GM18867 (cell line): ENCODE measurements around the gene IFNL3.
"Not testable (repeated sequence)": the region's sequence is repeated elsewhere in the genome, so short reads cannot be mapped to it uniquely, and the experiment has no call there.

ENCODE experiments used
- ATAC-seq: cut with Tn5 transposase; IDR thresholded peaks from one replicate; pipeline ENCODE4 v1.9.1; 2021; ENCODE audit warnings: mild to moderate bottlenecking, moderate library complexity; ENCODE audit not compliant: unreplicated experiment

The IFNL3 gene

DNA sequence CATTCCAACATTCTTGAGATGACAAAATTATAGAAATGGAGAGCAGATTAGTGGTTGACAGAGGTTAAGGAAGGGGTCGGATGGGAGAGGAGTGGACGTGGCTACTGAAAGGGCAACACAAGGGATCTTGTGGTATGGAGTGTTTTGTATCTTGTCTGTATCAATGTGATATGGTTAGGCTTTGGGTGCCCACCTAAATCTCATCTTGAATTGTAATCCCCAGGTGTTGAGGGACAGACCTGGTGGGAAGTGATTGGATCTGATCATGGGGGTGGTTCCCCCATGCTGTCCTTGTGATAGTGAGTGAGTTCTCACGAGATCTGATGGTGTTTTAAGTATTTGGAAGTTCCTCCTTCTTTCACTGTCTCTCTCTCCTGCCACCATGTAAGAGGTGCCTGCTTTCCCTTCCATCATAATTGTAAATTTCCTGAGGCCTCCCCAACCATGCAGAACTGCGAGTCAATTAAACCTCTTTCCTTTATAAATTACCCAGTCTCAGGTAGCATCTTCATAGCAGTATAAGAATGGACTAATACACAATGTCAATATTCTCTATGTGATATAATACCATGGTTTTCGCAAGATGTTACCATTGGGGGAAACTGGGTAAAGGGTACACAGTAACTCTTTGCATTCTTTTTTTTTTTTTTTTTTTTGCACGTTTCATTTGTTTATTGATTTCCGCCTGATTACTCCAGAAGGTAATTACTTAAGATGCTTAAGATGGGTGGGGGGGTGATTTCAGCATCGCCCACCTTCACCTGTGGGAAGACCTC is 8.8 kb upstream of the IFNL3 start:
- ATAC-seq: no peak

- ATAC-seq: no peak
Observed at GRCh38 chr19:39252458-39252857, 7.7 kb upstream of the IFNL3 start.

- ATAC-seq: no peak
Observed at GRCh38 chr19:39251846-39252245, 7.0 kb upstream of the IFNL3 start.

DNA sequence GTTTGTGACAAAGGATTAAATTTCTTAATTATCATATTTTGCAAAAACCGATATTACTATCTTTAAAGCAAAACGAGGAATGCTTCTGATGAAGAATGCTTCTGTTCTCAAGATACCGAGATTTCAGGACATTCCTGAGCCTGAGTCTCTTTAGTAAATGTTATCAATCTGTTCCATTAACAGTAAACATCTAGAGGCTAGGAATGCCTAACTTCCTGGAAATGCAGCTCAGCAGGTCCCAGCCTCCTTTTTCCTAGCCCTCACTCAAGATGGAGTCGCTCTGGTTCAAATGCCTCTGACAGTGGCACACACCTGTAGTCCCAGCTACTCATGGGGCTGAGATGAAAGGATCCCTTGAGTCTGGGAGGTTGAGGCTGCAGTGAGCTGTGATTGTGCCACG is 6.3 kb upstream of the IFNL3 start:
- no peak for ATAC-seq

DNA sequence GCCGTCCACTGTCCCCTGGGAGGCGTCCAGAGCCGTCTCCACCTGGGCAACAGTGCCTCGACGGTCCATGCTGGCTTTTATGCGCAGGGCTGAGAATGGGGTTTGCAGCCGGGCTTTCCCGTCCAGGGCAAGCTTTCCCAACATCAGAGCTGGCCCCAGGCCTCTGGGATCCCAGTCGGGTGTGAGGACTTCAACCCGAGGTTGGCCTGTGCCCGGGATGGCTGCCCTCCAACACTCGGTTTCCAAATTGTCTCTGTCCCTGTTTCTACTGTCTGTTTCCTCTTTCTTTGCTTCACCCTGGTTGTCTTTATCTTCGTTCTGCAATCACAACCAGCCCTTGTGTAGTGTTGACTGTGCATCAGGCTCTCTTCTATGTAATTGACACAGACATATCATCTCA is 4.0 kb upstream of the IFNL3 start, which contains the start of gene IFNL4:
Gene IFNL4 (minus strand): TSS at position 51 of the 400 bp plus-strand sequence.
- ATAC-seq: no peak

GRCh38 chr19:39247701-39248664 is 3.2 kb upstream of the IFNL3 start:
- ATAC-seq: no peak

DNA sequence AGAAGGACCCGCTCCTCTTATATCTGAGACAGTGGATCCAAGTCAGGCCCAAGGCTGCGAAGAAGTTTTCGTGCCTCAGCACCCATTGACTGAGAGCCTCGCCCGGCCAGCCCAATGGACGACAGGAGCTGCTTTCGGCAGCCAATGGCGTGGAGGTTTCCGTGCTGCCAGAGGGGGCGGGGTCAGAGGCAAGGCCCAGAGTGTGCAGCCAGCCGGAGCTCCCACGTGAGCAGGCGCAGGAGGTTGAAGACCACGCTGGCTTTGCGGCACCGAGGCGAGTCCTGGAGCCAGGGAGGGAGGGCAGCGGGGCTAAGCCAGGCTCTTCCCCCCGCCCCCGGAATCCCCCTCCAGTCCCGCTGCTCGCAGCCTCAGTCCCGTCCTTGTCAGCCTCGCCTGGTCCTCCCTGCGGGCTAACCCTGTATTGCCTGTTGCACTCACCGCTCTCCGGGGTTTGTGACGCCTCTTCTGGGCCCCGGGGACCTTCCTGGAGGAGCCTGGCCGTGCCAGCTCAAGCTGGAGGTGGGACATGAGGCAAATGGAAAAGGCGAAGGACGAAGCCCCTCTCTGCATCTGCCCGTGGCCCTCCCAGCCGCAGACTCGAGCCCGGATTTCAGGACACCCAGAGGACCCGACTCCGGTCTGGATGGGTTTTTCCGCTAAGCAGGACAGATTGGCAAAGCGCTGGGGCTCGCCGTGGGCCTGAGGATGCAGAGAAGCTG is 2.3 kb upstream of the IFNL3 start:
- no peak for ATAC-seq

- not testable (repeated sequence) for ATAC-seq
Observed at GRCh38 chr19:39245166-39245565, 360 bp upstream of the IFNL3 start.

GRCh38 chr19:39243741-39244140 is 1.1 kb downstream of the IFNL3 start:
- not testable (repeated sequence) for ATAC-seq

GRCh38 chr19:39240421-39240820 is 4.4 kb downstream of the IFNL3 start:
- ATAC-seq: no peak

- no peak for ATAC-seq
Observed at GRCh38 chr19:39238944-39239343, 5.9 kb downstream of the IFNL3 start.

GRCh38 chr19:39238209-39238608 is 6.6 kb downstream of the IFNL3 start:
- no peak for ATAC-seq

DNA sequence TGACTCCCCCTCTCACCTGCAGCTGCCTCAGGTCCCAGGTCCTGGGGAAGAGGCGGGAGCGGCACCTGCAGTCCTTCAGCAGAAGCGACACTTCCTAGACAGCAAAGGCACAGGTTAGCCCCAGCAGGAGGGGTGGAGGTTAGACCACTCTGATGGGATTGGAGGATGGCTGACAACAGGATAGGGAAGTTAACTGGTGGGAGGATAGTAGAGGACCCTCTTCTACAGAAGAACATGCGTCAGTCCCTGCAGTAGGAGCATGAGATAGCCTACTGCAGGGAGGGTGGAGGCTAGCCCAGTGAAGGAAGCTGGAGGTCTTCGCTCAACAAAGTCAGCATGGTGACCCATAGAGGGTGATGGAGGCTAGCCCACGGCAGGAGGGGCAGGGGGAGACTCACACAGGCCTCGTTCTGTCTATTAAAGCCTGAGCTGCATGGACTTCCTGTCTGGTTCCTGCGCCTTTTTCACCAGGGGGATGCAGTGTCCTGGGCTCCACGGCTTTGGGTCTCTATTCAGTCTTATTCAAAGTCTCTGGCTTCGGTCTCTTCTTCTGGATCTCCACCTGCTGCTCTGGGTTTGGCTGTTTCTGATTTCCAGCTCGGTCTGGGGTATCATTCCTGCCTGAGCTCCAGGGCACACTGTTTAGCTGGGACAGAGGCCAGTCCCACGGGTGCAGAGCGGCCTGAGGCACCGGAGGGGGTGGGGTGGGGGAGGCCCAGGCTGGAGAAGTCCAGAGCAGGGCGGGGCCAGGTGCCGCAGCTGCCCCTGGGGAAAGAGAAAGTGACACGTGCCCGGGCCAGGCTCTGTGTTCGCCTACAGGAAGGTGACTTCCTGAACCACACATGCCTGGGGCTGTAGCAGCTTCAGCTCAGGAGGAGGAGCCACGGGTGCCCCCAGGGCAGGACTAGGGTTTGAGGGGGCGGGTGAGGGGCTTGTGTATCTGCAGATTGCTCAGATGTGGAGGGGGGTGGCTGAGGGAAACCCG is 7.3 kb downstream of the IFNL3 start:
- ATAC-seq: no peak

DNA sequence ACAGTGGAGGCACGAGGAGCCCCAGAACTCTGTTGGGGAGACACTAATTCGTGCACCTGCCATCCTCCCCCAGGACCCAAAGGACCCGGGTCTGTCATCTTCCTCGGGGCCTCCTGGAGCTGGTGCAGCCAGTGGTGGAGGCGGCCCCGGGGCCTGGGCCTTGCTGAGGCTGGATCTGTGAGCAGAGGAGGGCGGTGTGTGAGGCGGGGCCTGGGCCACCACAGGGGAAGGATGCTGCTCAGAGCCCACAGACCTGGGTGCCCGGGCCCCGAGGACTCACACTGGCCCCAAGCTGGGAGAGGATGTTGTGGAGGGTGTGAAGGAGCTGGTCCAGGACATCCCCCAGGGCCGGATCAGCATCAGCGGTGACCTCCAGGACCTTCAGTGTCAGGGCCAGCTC is 8.3 kb downstream of the IFNL3 start:
- no peak for ATAC-seq

DNA sequence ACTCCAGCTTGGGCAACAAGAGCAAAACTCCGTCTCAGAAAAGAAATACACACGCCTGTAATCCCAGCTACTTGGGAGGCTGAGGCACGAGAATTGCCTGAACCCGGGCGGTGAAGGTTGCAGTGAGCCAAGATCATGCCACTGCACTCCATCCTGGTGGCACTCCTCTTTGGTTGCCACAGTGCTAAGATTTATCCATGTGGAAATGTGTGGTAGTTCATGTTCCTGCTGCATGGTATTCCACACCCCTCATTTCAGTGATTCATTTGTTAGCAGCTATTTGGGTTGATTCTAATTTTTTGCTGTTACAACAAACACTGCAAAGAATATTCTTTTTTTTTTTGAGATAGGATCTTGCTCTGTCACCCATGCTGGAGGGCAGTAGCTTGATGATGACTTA is 12.1 kb downstream of the IFNL3 start:
- no peak for ATAC-seq

- ATAC-seq: no peak
Observed at GRCh38 chr19:39230096-39230764, 14.6 kb downstream of the IFNL3 start.

- no peak for ATAC-seq
Observed at GRCh38 chr19:39224910-39225309, 19.9 kb downstream of the IFNL3 start.

DNA sequence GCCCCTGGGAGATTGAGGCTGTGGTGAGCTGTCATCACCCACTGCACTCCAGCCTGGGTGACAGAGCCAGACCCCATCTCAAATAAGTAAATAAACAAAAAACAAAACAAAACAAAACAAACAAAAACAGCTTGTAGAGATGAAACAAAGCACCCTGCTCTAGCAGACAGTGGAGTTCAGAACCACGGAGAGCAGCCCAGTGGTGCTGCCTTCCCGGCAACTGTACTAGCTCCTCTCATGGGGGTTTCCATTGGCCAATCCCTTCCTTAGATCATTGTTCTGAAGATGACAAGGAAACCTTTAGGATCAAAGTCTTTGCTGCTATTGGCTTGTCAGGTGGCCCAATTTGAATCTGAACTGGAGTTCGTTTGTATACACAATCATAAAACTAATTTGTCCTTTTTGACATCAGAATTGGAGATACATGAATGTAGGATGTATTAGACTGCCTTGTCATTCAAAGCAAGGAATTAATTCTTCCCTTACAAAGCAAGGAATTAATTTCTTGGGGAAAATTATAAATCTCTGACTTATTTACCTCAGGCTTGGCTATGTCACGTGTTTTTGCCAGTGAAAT is 21.0 kb downstream of the IFNL3 start:
- no peak for ATAC-seq

DNA sequence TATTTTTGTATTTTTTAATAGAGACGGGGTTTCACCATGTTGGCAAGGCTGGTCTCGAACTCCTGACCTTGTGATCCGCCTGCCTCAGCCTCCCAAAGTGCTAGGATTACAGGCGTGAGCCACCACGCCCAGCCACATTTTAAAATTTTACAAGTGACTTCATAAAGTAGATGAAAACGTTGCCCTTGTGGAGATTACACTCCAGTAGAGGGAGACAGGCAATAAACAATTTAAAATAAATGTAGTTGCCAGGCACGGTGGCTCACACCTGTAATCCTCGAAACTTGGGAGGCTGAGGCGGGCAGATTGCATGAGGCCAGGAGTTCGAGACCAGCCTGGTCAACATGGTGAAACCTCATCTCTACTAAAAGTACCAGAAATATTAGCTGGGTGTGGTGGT is 25.7 kb downstream of the IFNL3 start:
- ATAC-seq: not testable (repeated sequence)
